K562 (cell line): ENCODE results near the gene LRP1B. TPM values are rescaled to one million over a fixed set of nuclear protein-coding genes. Genes with fewer than 3 reads are reported as not detected.

Experiments used
- ATAC-seq: fragments of 200-7000 bp; cut with Tn5 transposase; 3 replicates; pipeline ENCODE4 v1.9.1; 2020; ENCODE audit warnings: moderate library complexity
- BruUV-seq: library from RNA; stranded (reverse); fragments of 400-500 nt; replicated peaks from 2 replicates; lab custom pipeline; 2021; lab: Mats Ljungman, UMichigan
- CTCF ChIA-PET: fragments of 300-600 bp; formaldehyde crosslinking; extraction: SDS; loops from one replicate; lab custom pipeline; 2021; ENCODE audit warnings: low intra/inter-chr PET ratio; lab: Yijun Ruan, JAX
- POLR2A ChIA-PET: fragments of 300-600, 350-650 bp; sonication (Branson Sonifier 250); formaldehyde crosslinking; extraction: SDS; loops from one replicate; lab custom pipeline; 2021; ENCODE audit warnings: antibody characterized with exemption, inconsistent platforms; lab: Yijun Ruan, JAX
- DNase-seq, 4 experiments: peaks; one replicate each; pipeline versions ENCODE4 v3.0.0 to v3.0.0-alpha.2; 2011 to 2018; ENCODE audit warnings: low spot score in 3 of 4, mixed read lengths in 3 of 4; ENCODE audit errors: extremely low read depth in 1 of 4
- FAIRE-seq: peaks from 2 replicates; lab custom pipeline; 2011; peaks lifted over from hg19 to GRCh38; lab: Jason Lieb, UNC
- H2AFZ ChIP-seq: 2 replicates; pipeline ENCODE4 v1.6.0; 2011; ENCODE audit warnings: low read depth, low read length, control low read depth, inconsistent platforms
- H3K27ac ChIP-seq: fragments of 200-600 bp; 3 replicates; pipeline ENCODE4 v1.8.0; 2011; ENCODE audit warnings: low read depth, mild to moderate bottlenecking, control low read depth, inconsistent platforms, low read length, moderate library complexity, mixed read lengths; ENCODE audit errors: extremely low read depth
- H3K27me3 ChIP-seq, 2 experiments: fragments of 300-600 bp in 1 of 2; 2 replicates in 1 of 2; 3 replicates in 1 of 2; pipeline versions ENCODE4 v1.6.0 to v1.8.0; 2011; ENCODE audit warnings: inconsistent platforms in 2 of 2, low read length in 2 of 2, mild to moderate bottlenecking in 1 of 2, mixed read lengths in 1 of 2, moderate library complexity in 1 of 2; ENCODE audit not compliant: control insufficient read depth in 2 of 2, insufficient read depth in 2 of 2
- H3K36me3 ChIP-seq: fragments of 300-600 bp; 3 replicates; pipeline ENCODE4 v1.8.0; 2011; ENCODE audit warnings: mild to moderate bottlenecking, low read length, inconsistent platforms; ENCODE audit not compliant: control insufficient read depth, insufficient read depth
- H3K4me1 ChIP-seq, 2 experiments: fragments of 200-600 bp in 1 of 2; replicated peaks in 1 of 2; 2 replicates in 1 of 2; 3 replicates in 1 of 2; pipeline versions ENCODE4 v1.5.1 to v1.8.0; 2011; ENCODE audit warnings: inconsistent platforms in 2 of 2, low read length in 2 of 2, mild to moderate bottlenecking in 1 of 2, mixed read lengths in 1 of 2, moderate library complexity in 1 of 2; ENCODE audit not compliant: control insufficient read depth in 2 of 2, insufficient read depth in 2 of 2
- H3K4me2 ChIP-seq: 2 replicates; pipeline ENCODE4 v1.6.1; 2011; ENCODE audit warnings: low read length, control low read depth, inconsistent platforms, mixed read lengths; ENCODE audit not compliant: insufficient read depth
- H3K4me3 ChIP-seq: fragments of 200-600 bp; sonication (generic), shearing (Covaris generic); 2 replicates; pipeline ENCODE4 v1.5.1; 2016; ENCODE audit warnings: control low read depth, inconsistent platforms
- H3K79me2 ChIP-seq: fragments of 200-600 bp; 3 replicates; pipeline ENCODE4 v1.8.0; 2011; ENCODE audit warnings: low read length, inconsistent platforms; ENCODE audit not compliant: control insufficient read depth, insufficient read depth
- H3K9ac ChIP-seq, 2 experiments: 2 replicates each; pipeline versions ENCODE4 v1.6.0 to v1.6.1; 2011; ENCODE audit warnings: low read depth in 2 of 2, low read length in 2 of 2, control low read depth in 1 of 2, inconsistent platforms in 1 of 2, mild to moderate bottlenecking in 1 of 2, mixed read lengths in 1 of 2; ENCODE audit not compliant: insufficient read depth in 1 of 2
- H3K9me1 ChIP-seq: one replicate; pipeline ENCODE4 v1.6.0; 2011; ENCODE audit warnings: inconsistent platforms, mild to moderate bottlenecking, low read length, moderate library complexity; ENCODE audit not compliant: control insufficient read depth, insufficient read depth
- H3K9me3 ChIP-seq: replicated peaks from 2 replicates; pipeline ENCODE4 v1.5.1; 2011; ENCODE audit warnings: low read depth, low read length, inconsistent platforms; ENCODE audit not compliant: control insufficient read depth, insufficient read depth
- H4K20me1 ChIP-seq: replicated peaks from 2 replicates; pipeline ENCODE4 v1.6.1; 2011; ENCODE audit warnings: low read length, inconsistent platforms, mixed read lengths; ENCODE audit not compliant: control insufficient read depth, insufficient read depth
- ASH1L ChIP-seq: fragments of 450-650 bp; IDR thresholded peaks from 2 replicates; pipeline ENCODE4 v1.6.1; 2018; ENCODE audit warnings: borderline replicate concordance, mild to moderate bottlenecking, low read depth; ENCODE audit not compliant: partially characterized antibody
- E2F3 ChIP-seq: fragments of 250-450 bp; sonication (Bioruptor Pico); IDR thresholded peaks from 2 replicates; pipeline ENCODE4 v1.4.0; 2020; ENCODE audit warnings: mild to moderate bottlenecking
- ETV1 ChIP-seq: fragments of 450-650 bp; conservative IDR thresholded peaks from 2 replicates; pipeline ENCODE4 v1.6.1; 2016; ENCODE audit warnings: missing genetic modification characterization, control low read depth, low read depth, missing compliant biosample characterization
- HDGF ChIP-seq: fragments of 450-650 bp; IDR thresholded peaks from 2 replicates; pipeline ENCODE4 v1.6.1; 2016
- ILF3 ChIP-seq: fragments of 450-650 bp; IDR thresholded peaks from 2 replicates; pipeline ENCODE4 v1.6.1; 2018; ENCODE audit warnings: antibody characterized with exemption, mild to moderate bottlenecking, moderate library complexity, borderline replicate concordance
- MAX ChIP-seq: sonication (generic); formaldehyde crosslinking; IDR thresholded peaks from 2 replicates; pipeline ENCODE4 v1.9.0; 2022; ENCODE audit warnings: mild to moderate bottlenecking, missing genetic modification reagents
- MTA3 ChIP-seq: fragments of 450-650 bp; formaldehyde crosslinking; IDR thresholded peaks from 2 replicates; pipeline ENCODE4 v1.6.1; 2017; ENCODE audit warnings: mild to moderate bottlenecking, borderline replicate concordance
- PCBP1 ChIP-seq: fragments of 200-400 bp; formaldehyde crosslinking; IDR thresholded peaks from 2 replicates; pipeline ENCODE4 v1.6.1; 2018; ENCODE audit warnings: mild to moderate bottlenecking, low read depth, low read length; ENCODE audit not compliant: poor library complexity, severe bottlenecking
- POLR2H ChIP-seq: IDR thresholded peaks from 2 replicates; pipeline ENCODE4 v1.6.1; 2016; ENCODE audit warnings: missing genetic modification characterization, low read depth, mild to moderate bottlenecking, control low read depth, missing compliant biosample characterization, moderate library complexity
- SUPT5H ChIP-seq: fragments of 450-650 bp; IDR thresholded peaks from 2 replicates; pipeline ENCODE4 v1.6.1; 2016
- TFAP4 ChIP-seq: sonication (generic); formaldehyde crosslinking; IDR thresholded peaks from 2 replicates; pipeline ENCODE4 v1.8.0; 2022; ENCODE audit warnings: missing genetic modification reagents, mild to moderate bottlenecking, moderate library complexity, borderline replicate concordance
- TRIM24 ChIP-seq, 2 experiments: fragments of 450-650 bp; IDR thresholded peaks; 2 replicates each; pipeline ENCODE4 v1.6.1; 2016
- ZNF507 ChIP-seq: conservative IDR thresholded peaks from 2 replicates; pipeline ENCODE4 v1.6.1; 2017; ENCODE audit warnings: missing genetic modification characterization, missing compliant biosample characterization
- ZNF609 ChIP-seq: sonication (generic); formaldehyde crosslinking; IDR thresholded peaks from 2 replicates; pipeline ENCODE4 v1.8.1; 2023; ENCODE audit warnings: missing genetic modification reagents, mild to moderate bottlenecking, borderline replicate concordance
- WGBS: fragments of 100-300 bp; shearing (Covaris generic); methylation state at CpG from one replicate; pipeline ENCODE4 v1.1.6; 2016; ENCODE audit warnings: low coverage, mixed read lengths; ENCODE audit not compliant: insufficient coverage; ENCODE audit errors: missing lambda C conversion rate; 5-methylcytosine and 5-hydroxymethylcytosine counted together
- in situ Hi-C: fragments of 300-500 bp; cut with MboI; formaldehyde crosslinking; loops from 4 replicates; pipeline ENCODE4 v1.15.0; 2018; ENCODE audit warnings: inconsistent platforms, mixed read lengths
- intact Hi-C: fragments of 100-400 bp; cut with micrococcal nuclease; formaldehyde crosslinking; loops from 2 replicates; pipeline ENCODE4 v1.14.2; 2022
- polyA plus RNA-seq, 8 experiments: library from polyadenylated mRNA; depleted of rRNA in 4 of 8; stranded (reverse) in 5 of 8; unstranded in 3 of 8; fragments of >200 nt; fragmentation: Nextera tagmentation in 2 of 8; fragmentation: Illumina TruSeq in 1 of 8; extraction: Ambion mirVana in 2 of 8; extraction: Trizol in 1 of 8; gene quantifications; 2 replicates each; pipeline versions ENCODE4 v1.2.1 to v1.2.3, GENCODE V29; 2011 to 2014; ENCODE audit warnings: inconsistent platforms in 1 of 8, missing spikeins in 1 of 8
- total RNA-seq, 7 experiments: library from RNA; depleted of rRNA in 6 of 7; stranded (reverse); fragments of >200 nt in 6 of 7; fragmentation: Illumina TruSeq in 2 of 7; extraction: Trizol in 2 of 7; gene quantifications; 2 replicates each; pipeline versions ENCODE4 v1.2.1 to v1.2.3, GENCODE V29; 2011 to 2021; ENCODE audit warnings: low replicate concordance in 1 of 7
- TF ChIP-seq, protein P1 (sequence below): IDR thresholded peaks from 3 replicates; pipeline ENCODE4 v1.6.1; 2011; ENCODE audit warnings: borderline replicate concordance, mild to moderate bottlenecking; ENCODE audit not compliant: insufficient read length, insufficient read depth
- TF ChIP-seq, protein P2 (sequence below): fragments of 250-450 bp; sonication (Bioruptor Pico); IDR thresholded peaks from 2 replicates; pipeline ENCODE4 v1.5.0; 2021

The LRP1B gene
- total and polyA plus RNA-seq, 9 of the 15 experiments (the other 6 are each of a cell fraction or from before 2014, with no cell fraction given), result not detected

DNA sequence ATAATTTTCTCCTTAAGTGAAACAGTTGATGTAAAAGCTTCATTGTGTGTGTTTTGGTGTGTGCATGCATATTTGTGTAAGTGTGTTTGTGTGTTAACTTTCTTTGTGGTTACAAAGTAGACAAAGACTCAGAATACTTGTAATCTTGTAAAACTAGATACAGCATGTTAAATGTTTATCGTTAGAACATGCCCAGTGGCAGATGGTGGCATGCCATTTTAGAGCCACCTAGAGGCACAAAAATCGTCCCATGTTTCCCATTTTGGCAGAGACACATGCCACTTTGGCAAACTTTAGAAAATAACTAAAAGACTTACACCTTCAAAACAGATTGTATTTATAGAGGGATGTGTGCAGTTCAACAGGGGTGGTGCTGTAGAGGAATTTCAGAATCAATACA lies 224.1 kb downstream of the LRP1B start:
- CTCF ChIA-PET, result no interaction called here
- in situ Hi-C loops, result no loop called here
- Histone ChIP-seq H3K27ac (no peak overlapping the region), H2AFZ (no peak overlapping the region), H4K20me1 (no peaks in the 10 kb centered on the region), H3K79me2 (no peaks in the 10 kb centered on the region), H3K9me3 (no peaks in the 10 kb centered on the region), H3K4me3 (no peak overlapping the region), H3K4me1 (no peaks in the 10 kb centered on the region), H3K36me3 (no peaks in the 10 kb centered on the region), H3K9ac (no peak overlapping the region), H3K27me3 (no peaks in the 10 kb centered on the region), H3K4me2 (no peak overlapping the region), H3K9me1 (no peaks in the 10 kb centered on the region)
- BruUV-seq, result no TSS peak
- FAIRE-seq (no peak), ATAC-seq (no peak), DNase-seq (no peak)
- 0% methylated on average over 2 of the region's 2 CpGs for WGBS
- POLR2A ChIA-PET, result no interaction called here
- intact Hi-C loops, result no loop called here
- TF ChIP-seq ZNF507 (tag) (no peak), MTA3 (no peak), ASH1L (no peak), SUPT5H (no peak), ZNF609 (CRISPR knock-in tag) (no peak), ETV1 (tag) (no peak), PCBP1 (no peak), ILF3 (no peak), POLR2H (tag) (no peak), HDGF (no peak), TFAP4 (no peak), MAX (no peak), TRIM24 (IDR thresholded peaks at IDR 0.05) (no peak), E2F3 (CRISPR knock-in tag) (no peak)
- TF ChIP-seq, protein P1, sequence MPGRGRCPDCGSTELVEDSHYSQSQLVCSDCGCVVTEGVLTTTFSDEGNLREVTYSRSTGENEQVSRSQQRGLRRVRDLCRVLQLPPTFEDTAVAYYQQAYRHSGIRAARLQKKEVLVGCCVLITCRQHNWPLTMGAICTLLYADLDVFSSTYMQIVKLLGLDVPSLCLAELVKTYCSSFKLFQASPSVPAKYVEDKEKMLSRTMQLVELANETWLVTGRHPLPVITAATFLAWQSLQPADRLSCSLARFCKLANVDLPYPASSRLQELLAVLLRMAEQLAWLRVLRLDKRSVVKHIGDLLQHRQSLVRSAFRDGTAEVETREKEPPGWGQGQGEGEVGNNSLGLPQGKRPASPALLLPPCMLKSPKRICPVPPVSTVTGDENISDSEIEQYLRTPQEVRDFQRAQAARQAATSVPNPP, result no peak
- TF ChIP-seq, protein P2, sequence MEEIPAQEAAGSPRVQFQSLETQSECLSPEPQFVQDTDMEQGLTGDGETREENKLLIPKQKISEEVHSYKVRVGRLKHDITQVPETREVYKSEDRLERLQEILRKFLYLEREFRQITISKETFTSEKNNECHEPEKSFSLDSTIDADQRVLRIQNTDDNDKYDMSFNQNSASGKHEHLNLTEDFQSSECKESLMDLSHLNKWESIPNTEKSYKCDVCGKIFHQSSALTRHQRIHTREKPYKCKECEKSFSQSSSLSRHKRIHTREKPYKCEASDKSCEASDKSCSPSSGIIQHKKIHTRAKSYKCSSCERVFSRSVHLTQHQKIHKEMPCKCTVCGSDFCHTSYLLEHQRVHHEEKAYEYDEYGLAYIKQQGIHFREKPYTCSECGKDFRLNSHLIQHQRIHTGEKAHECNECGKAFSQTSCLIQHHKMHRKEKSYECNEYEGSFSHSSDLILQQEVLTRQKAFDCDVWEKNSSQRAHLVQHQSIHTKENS (CRISPR knock-in tag), result no peak
